Neural crest cell (in vitro differentiated cells): Measurements from ENCODE around the gene IFT25. TPM values are rescaled to one million over a fixed set of nuclear protein-coding genes. Genes with fewer than 3 reads are reported as not detected.

ENCODE experiments used
- DNase-seq: peaks from one replicate; pipeline ENCODE4 v3.0.0; 2021; ENCODE audit warnings: low read depth, mixed read lengths, low spot score
- H3K27ac Mint-ChIP-seq: one replicate; pipeline ENCODE4 v1.8.0; 2021; ENCODE audit warnings: mild to moderate bottlenecking, mixed read lengths; ENCODE audit not compliant: unreplicated experiment
- H3K27me3 Mint-ChIP-seq: 2 replicates; pipeline ENCODE4 v1.8.0; 2021; ENCODE audit warnings: low read depth, mild to moderate bottlenecking, mixed read lengths
- H3K36me3 Mint-ChIP-seq: 2 replicates; pipeline ENCODE4 v1.8.0; 2021; ENCODE audit warnings: low read depth, mild to moderate bottlenecking, mixed read lengths
- H3K4me1 Mint-ChIP-seq: 2 replicates; pipeline ENCODE4 v1.8.0; 2021; ENCODE audit warnings: mixed read lengths
- H3K4me3 Mint-ChIP-seq: one replicate; pipeline ENCODE4 v1.8.0; 2021; ENCODE audit warnings: mild to moderate bottlenecking, mixed read lengths
- H3K9me3 Mint-ChIP-seq: 2 replicates; pipeline ENCODE4 v1.8.0; 2021; ENCODE audit warnings: mixed read lengths
- total RNA-seq: library from RNA; stranded (reverse); gene quantifications from 2 replicates; pipeline ENCODE4 v1.2.1, GENCODE V29; 2021
- TF ChIP-seq, protein P1 (sequence below): fragments of 200-600 bp; sonication (generic); conservative IDR thresholded peaks from 2 replicates; pipeline ENCODE4 v1.5.0; 2021; ENCODE audit warnings: antibody characterized with exemption, mild to moderate bottlenecking

The IFT25 gene
- total RNA-seq, 1 donor from 2014 or later: 41.1 TPM

DNA sequence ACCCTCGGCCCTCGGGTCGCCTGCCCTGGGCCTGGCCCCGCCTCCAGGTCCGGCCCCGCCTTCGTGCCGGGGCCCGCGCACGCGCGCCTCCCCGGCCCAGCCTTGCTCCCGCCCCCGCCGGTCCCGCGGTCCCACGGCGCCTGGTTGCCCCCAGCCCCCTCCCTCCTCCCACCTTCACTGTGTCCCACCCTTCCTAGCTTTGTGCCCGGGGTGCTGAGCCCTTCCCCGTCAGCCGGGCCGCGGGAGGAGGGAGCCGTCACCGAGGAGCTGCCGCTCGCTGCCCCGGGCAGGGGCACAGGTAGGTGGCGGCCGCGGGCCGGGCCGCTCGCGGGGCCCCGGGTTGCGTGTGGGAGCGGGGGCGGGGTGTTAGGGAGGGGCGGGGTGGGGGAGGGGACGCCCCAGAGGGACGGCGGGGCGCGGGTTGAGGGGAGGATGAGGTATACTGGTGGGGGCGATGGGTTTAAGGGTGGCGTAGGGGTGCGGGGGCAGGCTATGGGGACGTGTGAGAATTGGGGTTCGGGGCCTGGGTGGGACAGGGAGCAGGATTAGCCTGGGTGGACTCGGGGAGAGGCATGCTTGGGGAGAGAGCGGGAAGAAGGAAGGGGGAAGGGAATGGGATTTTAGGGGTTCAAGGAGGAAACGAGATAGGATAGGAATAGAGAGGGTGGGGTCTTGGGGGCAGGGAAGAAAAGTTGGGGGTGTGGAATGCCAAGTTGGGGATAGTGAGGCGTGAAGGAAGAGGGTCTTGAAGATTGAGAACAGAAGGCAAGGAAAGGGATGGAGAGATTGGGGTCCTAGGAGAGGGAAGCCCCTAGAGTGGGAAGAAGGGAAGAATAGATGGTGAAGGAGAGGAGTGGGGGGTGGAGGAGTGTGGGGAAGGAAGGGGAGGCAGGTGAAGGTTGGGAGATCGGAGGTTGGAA is 1.0 kb upstream of the IFT25 start, which contains the start of gene LRRC42:
Gene LRRC42, plus strand, starts transcription at position 99 of the 920 bp plus-strand sequence. CDS start 5,650 bp downstream, outside the sequence.
- Mint-ChIP-seq H3K27me3 (no peaks in the 10 kb centered on the region), H3K9me3 (no peaks in the 10 kb centered on the region), H3K36me3 (peaks cover 2% of the 10 kb centered on the region), H3K27ac (peak within 1 kb of the TSS; percentile 94), H3K4me1 (peaks cover 60% of the 10 kb centered on the region), H3K4me3 (peak within 1 kb of the TSS; percentile 97)
- no peak for DNase-seq
- TF ChIP-seq, protein P1, sequence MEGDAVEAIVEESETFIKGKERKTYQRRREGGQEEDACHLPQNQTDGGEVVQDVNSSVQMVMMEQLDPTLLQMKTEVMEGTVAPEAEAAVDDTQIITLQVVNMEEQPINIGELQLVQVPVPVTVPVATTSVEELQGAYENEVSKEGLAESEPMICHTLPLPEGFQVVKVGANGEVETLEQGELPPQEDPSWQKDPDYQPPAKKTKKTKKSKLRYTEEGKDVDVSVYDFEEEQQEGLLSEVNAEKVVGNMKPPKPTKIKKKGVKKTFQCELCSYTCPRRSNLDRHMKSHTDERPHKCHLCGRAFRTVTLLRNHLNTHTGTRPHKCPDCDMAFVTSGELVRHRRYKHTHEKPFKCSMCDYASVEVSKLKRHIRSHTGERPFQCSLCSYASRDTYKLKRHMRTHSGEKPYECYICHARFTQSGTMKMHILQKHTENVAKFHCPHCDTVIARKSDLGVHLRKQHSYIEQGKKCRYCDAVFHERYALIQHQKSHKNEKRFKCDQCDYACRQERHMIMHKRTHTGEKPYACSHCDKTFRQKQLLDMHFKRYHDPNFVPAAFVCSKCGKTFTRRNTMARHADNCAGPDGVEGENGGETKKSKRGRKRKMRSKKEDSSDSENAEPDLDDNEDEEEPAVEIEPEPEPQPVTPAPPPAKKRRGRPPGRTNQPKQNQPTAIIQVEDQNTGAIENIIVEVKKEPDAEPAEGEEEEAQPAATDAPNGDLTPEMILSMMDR: no peak

DNA sequence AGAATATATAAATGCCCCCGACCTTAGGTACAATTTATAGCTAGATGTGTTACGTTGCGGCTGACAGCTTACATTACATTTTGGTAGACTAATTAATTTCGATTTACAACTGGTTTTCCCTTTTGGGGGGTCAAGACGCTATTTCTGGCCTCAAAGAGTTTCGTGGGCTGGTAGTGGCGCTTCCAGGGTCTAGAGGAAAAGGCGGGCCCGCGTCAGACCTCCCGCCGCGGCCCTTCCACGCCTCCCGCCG is 391 bp downstream of the IFT25 start:
- H3K27ac Mint-ChIP-seq: peak overlapping the region; percentile 94
- peaks cover 4% of the 10 kb centered on the region for H3K36me3 Mint-ChIP-seq
- no peaks in the 10 kb centered on the region for H3K9me3 Mint-ChIP-seq
- no peaks in the 10 kb centered on the region for H3K27me3 Mint-ChIP-seq
- H3K4me3 Mint-ChIP-seq: peak overlapping the region; percentile 97
- no peak for DNase-seq
- H3K4me1 Mint-ChIP-seq: peaks cover 59% of the 10 kb centered on the region
- TF ChIP-seq, protein P1: no peak

DNA sequence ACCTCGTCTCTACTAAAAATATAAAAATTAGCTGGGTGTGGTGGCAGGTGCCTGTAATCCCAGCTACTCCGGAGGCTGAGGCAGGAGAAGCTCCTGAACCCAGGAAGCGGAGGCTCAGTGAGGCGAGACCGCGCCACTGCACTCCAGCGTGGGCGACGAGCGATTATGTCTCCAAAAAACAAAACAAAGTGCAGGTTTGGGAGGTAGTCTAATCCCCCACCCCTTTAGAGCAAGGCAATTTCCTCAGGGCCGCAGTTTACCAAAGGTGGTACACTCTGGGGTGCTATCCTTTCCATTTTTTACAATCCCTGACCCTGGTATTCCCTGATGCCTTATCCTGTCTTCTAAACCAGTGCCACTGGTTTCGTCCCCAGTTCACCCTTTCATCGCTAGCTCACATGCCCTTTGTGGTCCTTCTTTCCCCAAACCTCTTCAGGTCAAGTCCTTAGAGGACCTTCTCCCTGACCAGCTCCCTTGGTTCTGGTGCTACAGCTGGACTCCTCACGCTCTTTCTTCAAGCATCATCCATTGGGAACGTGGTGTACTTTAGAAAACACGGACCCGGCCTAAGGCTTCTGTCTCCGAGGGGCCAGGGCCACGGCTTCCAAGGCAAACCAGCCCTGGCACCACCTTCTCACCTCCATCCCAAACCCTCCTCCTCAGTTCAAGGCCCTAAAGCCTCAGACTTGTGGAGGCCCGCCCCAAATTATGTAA is 873 bp downstream of the IFT25 start:
- TF ChIP-seq, protein P1: no peak
- Mint-ChIP-seq H3K27ac (peak overlapping the region; percentile 94), H3K4me3 (peak overlapping the region; percentile 97), H3K4me1 (peaks cover 54% of the 10 kb centered on the region), H3K36me3 (peaks cover 4% of the 10 kb centered on the region), H3K27me3 (no peaks in the 10 kb centered on the region), H3K9me3 (no peaks in the 10 kb centered on the region)
- DNase-seq: no peak

DNA sequence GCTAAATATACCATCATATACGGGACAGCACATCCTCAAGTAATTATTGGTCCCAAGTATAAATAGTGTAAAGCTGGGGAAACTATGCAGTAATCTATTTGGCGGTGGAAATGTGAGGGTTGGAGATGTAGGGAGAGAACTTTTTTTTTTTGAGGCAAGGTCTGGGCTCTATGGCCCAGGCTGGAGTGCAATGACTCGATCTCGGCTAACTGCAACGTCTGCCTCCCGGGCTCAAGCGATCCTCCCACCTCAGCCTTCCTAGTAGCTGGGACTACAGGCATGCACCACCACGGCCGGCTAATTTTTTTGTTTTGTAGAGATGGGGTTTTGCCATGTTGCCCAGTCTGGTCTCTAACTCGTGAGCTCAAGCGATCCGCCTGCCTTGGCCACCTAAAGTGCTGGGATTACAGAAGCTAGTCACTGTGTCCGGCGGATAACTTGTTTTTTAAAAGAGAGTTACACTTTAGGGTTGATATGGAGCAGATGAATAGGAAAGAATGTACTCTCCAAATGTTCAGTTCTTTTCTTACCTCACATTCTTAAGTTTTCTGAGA is 1.9 kb downstream of the IFT25 start:
- DNase-seq: no peak
- peak overlapping the region; percentile 84 for H3K4me3 Mint-ChIP-seq
- no peaks in the 10 kb centered on the region for H3K27me3 Mint-ChIP-seq
- H3K27ac Mint-ChIP-seq: no peak overlapping the region
- peaks cover 4% of the 10 kb centered on the region for H3K36me3 Mint-ChIP-seq
- no peaks in the 10 kb centered on the region for H3K9me3 Mint-ChIP-seq
- H3K4me1 Mint-ChIP-seq: peaks cover 44% of the 10 kb centered on the region
- TF ChIP-seq, protein P1: no peak

DNA sequence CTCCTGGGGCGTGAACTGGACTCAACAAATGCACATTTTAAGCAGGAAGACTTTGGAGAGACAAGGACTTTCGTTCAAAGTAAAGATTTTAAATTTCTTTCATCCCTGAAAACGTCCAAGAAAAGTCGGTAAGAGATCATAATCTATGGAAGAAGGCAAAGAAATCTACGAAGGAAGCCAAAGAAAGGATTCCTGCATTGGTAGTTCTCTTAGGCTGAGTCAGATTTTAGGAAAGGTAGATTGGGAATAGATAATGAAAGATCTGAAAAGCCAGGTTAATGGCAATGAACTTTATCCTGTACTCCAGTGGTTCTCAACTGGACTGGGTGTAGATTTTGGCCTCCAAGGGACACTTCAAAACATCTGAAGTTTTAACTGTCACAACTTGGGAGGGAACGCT is 2.4 kb downstream of the IFT25 start:
- no peaks in the 10 kb centered on the region for H3K27me3 Mint-ChIP-seq
- H3K9me3 Mint-ChIP-seq: no peaks in the 10 kb centered on the region
- H3K36me3 Mint-ChIP-seq: peaks cover 4% of the 10 kb centered on the region
- H3K4me3 Mint-ChIP-seq: peak overlapping the region; percentile 84
- H3K27ac Mint-ChIP-seq: no peak overlapping the region
- DNase-seq: no peak
- peaks cover 39% of the 10 kb centered on the region for H3K4me1 Mint-ChIP-seq
- TF ChIP-seq, protein P1: no peak
